Thyroid gland (tissue), 4 donors: ENCODE measurements around the gene LRCH1. TPM values are rescaled to one million over a fixed set of nuclear protein-coding genes. Genes with fewer than 3 reads are reported as not detected.

Experiments used
- DNase-seq, 2 donors: peaks; one replicate each; pipeline ENCODE4 v3.0.0-alpha.2; 2019
- H3K27ac ChIP-seq, 3 donors: fragments of 200-600 bp; sonication (generic); 1 replicate in 2 of 3; 2 replicates in 1 of 3; pipeline ENCODE4 v1.5.1; 2016 to 2019; ENCODE audit warnings: mild to moderate bottlenecking in 1 of 3, moderate library complexity in 1 of 3
- H3K27me3 ChIP-seq: fragments of 200-600 bp; sonication (generic); one replicate; pipeline ENCODE4 v1.5.1; 2019
- H3K36me3 ChIP-seq, 2 donors: fragments of 200-600 bp; sonication (generic); one replicate each; pipeline ENCODE4 v1.5.1; 2016 to 2019
- H3K4me1 ChIP-seq, 2 donors: fragments of 200-600 bp; sonication (generic); one replicate each; pipeline ENCODE4 v1.5.1; 2017 to 2019
- H3K4me3 ChIP-seq, 3 donors: fragments of 200-600 bp; sonication (generic); replicated peaks in 1 of 3; 1 replicate in 2 of 3; 2 replicates in 1 of 3; pipeline ENCODE4 v1.5.1; 2016; ENCODE audit warnings: mild to moderate bottlenecking in 1 of 3
- H3K9me3 ChIP-seq: fragments of 200-600 bp; sonication (generic); one replicate; pipeline ENCODE4 v1.5.1; 2017
- POLR2A ChIP-seq, 2 donors: fragments of 450-650 bp; IDR thresholded peaks; one replicate each; pipeline ENCODE4 v1.6.1; 2017; ENCODE audit warnings: antibody characterized with exemption in 2 of 2, mild to moderate bottlenecking in 2 of 2, moderate library complexity in 1 of 2
- WGBS, 2 donors: methylation state at CpG; one replicate each; pipeline ENCODE4 v1.1.5; 2017; 5-methylcytosine and 5-hydroxymethylcytosine counted together
- intact Hi-C: fragments of 100-400 bp; cut with DNase I; formaldehyde crosslinking; loops from one replicate; pipeline ENCODE4 v1.15.1; 2023
- total RNA-seq, 4 donors: library from RNA; depleted of rRNA; stranded (reverse); fragments of >200 nt; gene quantifications; one replicate each; pipeline ENCODE4 v1.2.3, GENCODE V29; 2016
- TF ChIP-seq, protein P1 (sequence below), 6 experiments: fragments of 200-600 bp in 3 of 6; fragments of 450-650 bp in 3 of 6; sonication (generic) in 3 of 6; IDR thresholded peaks; one replicate each; pipeline ENCODE4 v1.5.1; 2016 to 2019; ENCODE audit warnings: antibody characterized with exemption in 6 of 6, mild to moderate bottlenecking in 2 of 6, inconsistent platforms in 1 of 6, moderate library complexity in 1 of 6

The LRCH1 gene
- total RNA-seq, 4 donors from 2014 or later: 13.5 to 19.3 (median 15.9) TPM

DNA sequence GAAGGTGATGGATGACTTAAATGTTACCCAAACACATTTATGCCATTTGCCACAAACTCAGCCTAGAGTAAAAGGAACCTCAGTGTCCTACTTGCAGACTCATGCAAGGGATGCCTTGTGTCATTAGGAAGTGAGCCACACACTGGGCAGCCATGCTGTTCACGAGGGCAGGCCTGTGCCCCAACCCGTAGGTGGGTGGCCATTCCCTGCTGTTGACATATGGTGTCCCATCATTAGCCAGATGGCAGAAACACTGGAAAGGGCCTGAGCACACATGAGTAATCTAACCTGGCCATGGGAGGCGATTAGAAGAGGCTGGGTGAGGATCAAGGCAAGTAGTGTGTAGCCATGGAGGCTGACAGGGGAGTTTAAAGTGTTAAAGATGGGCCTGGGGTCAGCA, 9.7 kb upstream of the LRCH1 start:
- Histone ChIP-seq H3K36me3 (no peaks in the 10 kb centered on the region), H3K4me1 (no peaks in the 10 kb centered on the region), H3K4me3 (no peak overlapping the region), H3K27me3 (no peaks in the 10 kb centered on the region), H3K9me3 (no peaks in the 10 kb centered on the region), H3K27ac (no peak overlapping the region)
- 89 to 92% methylated on average over 3 of the region's 3 CpGs for WGBS, 2 donors
- no peak for DNase-seq
- intact Hi-C loops: no loop called here
- TF ChIP-seq, protein P1, sequence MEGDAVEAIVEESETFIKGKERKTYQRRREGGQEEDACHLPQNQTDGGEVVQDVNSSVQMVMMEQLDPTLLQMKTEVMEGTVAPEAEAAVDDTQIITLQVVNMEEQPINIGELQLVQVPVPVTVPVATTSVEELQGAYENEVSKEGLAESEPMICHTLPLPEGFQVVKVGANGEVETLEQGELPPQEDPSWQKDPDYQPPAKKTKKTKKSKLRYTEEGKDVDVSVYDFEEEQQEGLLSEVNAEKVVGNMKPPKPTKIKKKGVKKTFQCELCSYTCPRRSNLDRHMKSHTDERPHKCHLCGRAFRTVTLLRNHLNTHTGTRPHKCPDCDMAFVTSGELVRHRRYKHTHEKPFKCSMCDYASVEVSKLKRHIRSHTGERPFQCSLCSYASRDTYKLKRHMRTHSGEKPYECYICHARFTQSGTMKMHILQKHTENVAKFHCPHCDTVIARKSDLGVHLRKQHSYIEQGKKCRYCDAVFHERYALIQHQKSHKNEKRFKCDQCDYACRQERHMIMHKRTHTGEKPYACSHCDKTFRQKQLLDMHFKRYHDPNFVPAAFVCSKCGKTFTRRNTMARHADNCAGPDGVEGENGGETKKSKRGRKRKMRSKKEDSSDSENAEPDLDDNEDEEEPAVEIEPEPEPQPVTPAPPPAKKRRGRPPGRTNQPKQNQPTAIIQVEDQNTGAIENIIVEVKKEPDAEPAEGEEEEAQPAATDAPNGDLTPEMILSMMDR (IDR thresholded peaks at IDR 0.05): no peak
- TF ChIP-seq POLR2A (IDR thresholded peaks at IDR 0.05): no peak

DNA sequence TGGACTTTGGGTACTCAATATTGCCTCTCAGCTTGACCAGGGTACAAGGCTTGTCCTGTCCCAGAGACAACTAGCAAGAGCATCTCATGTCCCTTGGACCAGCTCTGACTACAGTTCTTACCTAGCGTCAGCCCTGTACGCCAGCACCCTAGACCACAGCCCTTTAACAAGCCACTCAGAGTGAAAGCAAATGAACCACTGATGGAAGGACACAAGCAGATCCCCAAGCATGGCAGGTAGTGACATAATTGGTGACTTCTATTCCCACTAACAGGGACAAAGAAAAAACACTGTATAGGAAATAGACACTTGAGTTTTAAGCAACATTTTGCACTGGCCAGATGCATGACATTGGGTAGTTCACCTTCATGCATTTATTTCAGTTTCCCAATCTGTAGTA, 8.8 kb upstream of the LRCH1 start:
- 100% methylated on average over 2 of the region's 2 CpGs for WGBS, 2 donors
- TF ChIP-seq POLR2A (IDR thresholded peaks at IDR 0.05): no peak
- TF ChIP-seq, protein P1 (IDR thresholded peaks at IDR 0.05): no peak
- Histone ChIP-seq H3K27ac (no peak overlapping the region), H3K27me3 (no peaks in the 10 kb centered on the region), H3K4me1 (no peaks in the 10 kb centered on the region), H3K36me3 (no peaks in the 10 kb centered on the region), H3K4me3 (no peak overlapping the region), H3K9me3 (no peaks in the 10 kb centered on the region)
- intact Hi-C loops: no loop called here
- DNase-seq: no peak

DNA sequence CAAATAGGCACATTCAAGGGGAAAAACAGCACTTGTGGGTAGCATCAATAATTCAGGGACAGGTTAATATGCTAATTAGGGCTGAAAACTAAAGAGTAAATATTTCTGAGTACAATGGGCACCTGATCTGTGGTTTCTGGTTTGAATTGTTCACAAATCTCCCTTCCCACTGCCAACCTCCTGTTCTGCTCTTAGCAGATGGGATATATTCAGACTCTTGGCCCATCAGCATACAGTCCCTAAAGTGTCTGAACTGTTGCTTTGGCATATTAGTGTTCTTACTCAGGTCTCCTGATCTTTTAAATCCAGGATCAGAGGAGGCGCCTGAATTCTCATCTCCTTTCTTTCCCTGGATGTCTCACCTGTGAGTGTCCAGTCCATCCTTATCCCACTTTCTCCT, 8.2 kb upstream of the LRCH1 start:
- H3K27ac ChIP-seq: no peak overlapping the region
- TF ChIP-seq, protein P1 (IDR thresholded peaks at IDR 0.05): no peak
- no peak for TF ChIP-seq POLR2A (IDR thresholded peaks at IDR 0.05)
- H3K4me1 ChIP-seq: no peaks in the 10 kb centered on the region
- H3K27me3 ChIP-seq: no peaks in the 10 kb centered on the region
- no peak overlapping the region for H3K4me3 ChIP-seq
- no peaks in the 10 kb centered on the region for H3K9me3 ChIP-seq
- intact Hi-C loops: no loop called here
- WGBS, 2 donors: 98 to 100% methylated on average over 1 of the region's 1 CpG
- DNase-seq: no peak
- no peaks in the 10 kb centered on the region for H3K36me3 ChIP-seq

- intact Hi-C loops: no loop called here
- Histone ChIP-seq H3K4me3 (no peak overlapping the region), H3K36me3 (no peaks in the 10 kb centered on the region), H3K27ac (no peak overlapping the region), H3K4me1 (peaks cover 0 to 1% of the 10 kb centered on the region in 2 donors), H3K27me3 (no peaks in the 10 kb centered on the region), H3K9me3 (no peaks in the 10 kb centered on the region)
- WGBS, 2 donors: 89 to 91% methylated on average over 8 of the region's 8 CpGs
- no peak for DNase-seq
- TF ChIP-seq, protein P1 (IDR thresholded peaks at IDR 0.05): no peak
- TF ChIP-seq POLR2A (IDR thresholded peaks at IDR 0.05): no peak
Measured at GRCh38 chr13:46546084-46546768, 6.7 kb upstream of the LRCH1 start.

DNA sequence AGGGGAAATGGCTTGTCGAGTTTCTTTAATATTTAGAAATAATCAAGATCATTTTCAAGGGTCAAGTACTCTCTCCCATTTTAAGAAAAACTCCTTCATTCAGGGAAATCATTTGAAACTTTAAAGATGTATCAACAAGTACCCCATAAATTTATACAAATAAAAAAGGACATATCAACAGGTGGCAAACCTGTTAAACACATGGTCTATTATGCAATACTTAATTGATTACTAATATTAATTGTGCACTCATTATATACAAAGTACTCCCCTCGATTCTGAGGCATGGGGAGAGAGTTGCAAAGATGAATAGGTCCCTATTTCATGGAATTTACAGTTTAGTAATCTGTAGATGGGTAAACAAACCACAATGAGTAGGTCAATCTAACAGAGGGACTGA, 2.1 kb upstream of the LRCH1 start:
- intact Hi-C loops: loop anchor here (2.0 kb wide), 1 partner anchor 170 kb away; no protein-coding TSS in a partner anchor
- TF ChIP-seq, protein P1 (IDR thresholded peaks at IDR 0.05): no peak
- TF ChIP-seq POLR2A (IDR thresholded peaks at IDR 0.05): no peak
- peaks cover 7 to 13% of the 10 kb centered on the region in 2 donors for H3K4me1 ChIP-seq
- DNase-seq: no peak
- no peaks in the 10 kb centered on the region for H3K27me3 ChIP-seq
- 83 to 85% methylated on average over 2 of the region's 2 CpGs for WGBS, 2 donors
- no peaks in the 10 kb centered on the region for H3K9me3 ChIP-seq
- no peak overlapping the region for H3K27ac ChIP-seq
- H3K4me3 ChIP-seq: no peak overlapping the region
- no peaks in the 10 kb centered on the region for H3K36me3 ChIP-seq
